HFF-Myc (cell line): Measurements from ENCODE around the gene FAM222B.
"Not testable (repeated sequence)": the region's sequence is repeated elsewhere in the genome, so short reads cannot be mapped to it uniquely, and the experiment has no call there.

Experiments used
- DNase-seq: peaks from one replicate; pipeline ENCODE4 v3.0.0-alpha.2; 2011; ENCODE audit warnings: low read depth; ENCODE audit errors: extremely low read depth
- H3K4me3 ChIP-seq: replicated peaks from 2 replicates; pipeline ENCODE4 v1.5.1; 2011; ENCODE audit warnings: low read depth, mild to moderate bottlenecking, control low read depth, low read length
- CTCF ChIP-seq: IDR thresholded peaks from 2 replicates; pipeline ENCODE4 v1.5.1; 2012; ENCODE audit warnings: mild to moderate bottlenecking, low read depth, low read length, control low read depth; ENCODE audit errors: missing control alignments

FAM222B gene

GRCh38 chr17:28854457-28855335 is 12.1 kb upstream of the FAM222B start, which contains the start of gene ERAL1:
Gene ERAL1, plus strand, starts transcription at chr17:28855016. Its CDS starts 19 bp downstream, at chr17:28855035.
- peak within 1 kb of the TSS; percentile 89 for H3K4me3 ChIP-seq
- peak; percentile 68 for DNase-seq
- peak; percentile 6 for TF ChIP-seq CTCF

GRCh38 chr17:28853295-28853694 is 10.7 kb upstream of the FAM222B start:
- DNase-seq, result no peak
- H3K4me3 ChIP-seq, result no peak overlapping the region
- TF ChIP-seq CTCF, result no peak

DNA sequence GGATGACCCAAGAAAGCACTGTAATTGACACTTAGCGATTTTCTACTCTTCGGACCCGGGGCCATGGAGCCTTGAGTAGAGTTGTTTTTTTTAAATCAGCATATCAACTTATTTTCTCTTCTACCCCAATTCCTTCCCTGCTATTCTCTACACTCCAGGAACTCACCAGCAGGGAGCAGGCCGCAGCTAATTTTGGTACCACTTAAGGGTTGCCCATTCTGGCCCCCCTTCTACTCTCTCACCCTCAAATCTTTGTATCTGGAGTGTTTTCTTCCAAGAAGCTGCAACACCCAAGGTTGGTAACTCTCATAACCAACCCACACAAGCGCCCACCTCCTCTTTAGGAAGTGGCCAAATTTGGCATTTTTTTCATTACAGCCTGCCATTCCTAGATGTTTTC is 6.7 kb upstream of the FAM222B start:
- H3K4me3 ChIP-seq, result no peak overlapping the region
- TF ChIP-seq CTCF, result no peak
- no peak for DNase-seq

GRCh38 chr17:28848667-28849066 is 6.1 kb upstream of the FAM222B start:
- H3K4me3 ChIP-seq, DNase-seq: not testable (repeated sequence)
- peak; percentile 46 for TF ChIP-seq CTCF

- not testable (repeated sequence) for DNase-seq
Observed at GRCh38 chr17:28846699-28847098, 4.1 kb upstream of the FAM222B start.

GRCh38 chr17:28846231-28846630 is 3.6 kb upstream of the FAM222B start:
- DNase-seq, result no peak
- no peak for TF ChIP-seq CTCF
- H3K4me3 ChIP-seq, result no peak overlapping the region

More at GRCh38 chr17:28846699-28847098, 4.1 kb upstream of the FAM222B start:
- not testable (repeated sequence) for H3K4me3 ChIP-seq

GRCh38 chr17:28843816-28844148 is 1.2 kb upstream of the FAM222B start:
- no peak for DNase-seq
- TF ChIP-seq CTCF, result no peak
- H3K4me3 ChIP-seq, result no peak overlapping the region
